ENCODE measurements around the gene KLHL26. TPM values are rescaled to one million over a fixed set of nuclear protein-coding genes. Genes with fewer than 3 reads are reported as not detected.

KLHL26 gene
- polyA plus RNA-seq, 1 donor, result 4.4 TPM

DNA sequence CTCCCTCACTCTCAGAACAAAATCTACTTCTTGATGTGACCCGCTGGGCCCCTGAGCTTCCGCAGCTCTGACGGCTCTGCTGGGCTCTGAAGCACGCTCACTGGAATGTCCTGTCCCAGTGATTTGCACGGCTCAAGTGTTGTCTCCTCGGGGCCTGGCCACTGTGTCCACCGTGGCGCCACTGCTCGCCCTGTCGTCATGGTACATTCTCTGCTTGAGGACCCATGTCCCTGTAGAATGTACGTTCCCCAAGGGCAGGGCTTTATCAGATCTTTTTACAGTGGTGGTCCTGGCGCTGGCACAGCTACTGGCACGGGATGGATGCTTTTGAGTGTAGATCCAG, 12.1 kb downstream of the KLHL26 start:
- no peak for DNase-seq (ENCODE audit: low read depth)

DNA sequence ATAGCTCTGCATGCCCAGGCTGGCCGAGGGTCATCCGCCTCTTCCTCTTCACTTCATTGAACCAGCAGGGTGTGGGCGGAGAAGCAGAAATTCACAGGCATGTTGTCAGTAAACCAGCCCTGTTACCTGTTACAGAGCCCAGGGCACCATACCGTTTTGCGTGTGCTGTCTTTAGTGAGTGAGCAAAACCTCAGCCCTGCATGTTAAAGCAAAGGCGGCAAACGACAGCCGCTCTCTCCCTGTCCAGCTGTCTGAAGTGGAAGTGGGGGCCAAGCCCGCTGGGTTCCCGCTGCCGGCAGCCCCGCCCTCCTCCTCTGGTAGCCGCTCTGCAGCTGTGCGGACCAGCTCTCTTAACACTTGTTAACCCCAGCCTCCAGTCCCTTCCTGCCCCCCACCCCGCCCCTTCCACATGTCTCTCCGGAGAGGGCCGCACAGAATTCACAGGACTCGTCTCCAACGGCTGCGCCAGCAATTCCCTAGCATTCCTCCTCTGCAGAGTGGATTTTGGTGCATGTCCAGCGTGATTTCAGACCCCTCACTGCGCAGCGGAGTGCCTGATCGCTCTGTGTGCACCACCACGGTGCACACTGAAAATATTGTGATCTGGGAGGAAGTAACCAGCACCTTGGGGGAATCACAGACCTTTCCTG, 12.7 kb downstream of the KLHL26 start:
- DNase-seq (ENCODE audit: low read depth), result peak; percentile 59

DNA sequence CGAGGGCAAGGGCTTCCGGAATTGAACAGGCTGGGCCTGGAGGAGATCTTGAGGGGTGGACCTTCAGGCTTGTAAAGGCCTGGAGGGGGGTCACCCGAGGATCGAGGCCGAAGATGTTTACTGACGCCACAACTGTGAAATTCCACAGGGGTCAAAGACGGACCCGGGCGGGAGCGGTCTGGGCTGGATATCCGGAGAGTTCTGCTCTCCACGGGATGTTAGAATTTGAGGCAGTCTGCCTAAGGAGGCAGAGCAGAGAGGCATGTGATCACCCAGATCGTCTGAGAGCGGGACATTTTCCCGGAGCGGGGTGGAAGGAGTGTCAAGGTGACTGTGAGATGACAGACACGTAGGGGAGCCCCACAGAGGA, 13.2 kb downstream of the KLHL26 start:
- DNase-seq (ENCODE audit: low read depth), result peak; percentile 32

DNA sequence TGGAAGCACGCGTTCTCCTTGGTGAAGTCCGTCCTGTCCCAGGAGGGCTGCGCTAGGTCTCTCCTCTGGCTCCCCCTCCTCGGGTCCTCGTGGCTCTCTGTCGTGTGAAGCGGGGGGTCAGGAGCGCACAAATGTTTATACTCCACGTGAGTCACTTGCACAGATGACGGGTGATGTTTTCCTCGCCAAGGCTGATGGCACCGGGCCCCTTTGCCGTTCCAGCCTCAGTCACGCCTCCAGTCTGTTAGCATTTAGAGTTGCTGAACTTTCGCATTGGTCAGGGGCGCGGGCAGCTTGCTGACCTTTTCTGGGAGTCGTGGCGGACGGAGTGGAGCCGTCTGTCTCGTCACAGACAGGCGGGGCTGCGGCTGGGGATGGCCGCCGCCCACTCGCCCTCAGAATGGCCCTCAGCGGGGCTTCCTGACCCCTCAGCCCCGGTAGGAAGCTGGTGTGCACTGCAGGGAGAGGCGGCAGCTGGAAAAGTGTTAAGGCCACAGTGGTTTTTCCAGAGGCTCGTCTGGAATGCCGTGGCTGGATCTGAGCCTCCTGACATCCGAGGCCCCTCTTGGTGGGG, 13.7 kb downstream of the KLHL26 start:
- no peak for DNase-seq (ENCODE audit: low read depth)

DNA sequence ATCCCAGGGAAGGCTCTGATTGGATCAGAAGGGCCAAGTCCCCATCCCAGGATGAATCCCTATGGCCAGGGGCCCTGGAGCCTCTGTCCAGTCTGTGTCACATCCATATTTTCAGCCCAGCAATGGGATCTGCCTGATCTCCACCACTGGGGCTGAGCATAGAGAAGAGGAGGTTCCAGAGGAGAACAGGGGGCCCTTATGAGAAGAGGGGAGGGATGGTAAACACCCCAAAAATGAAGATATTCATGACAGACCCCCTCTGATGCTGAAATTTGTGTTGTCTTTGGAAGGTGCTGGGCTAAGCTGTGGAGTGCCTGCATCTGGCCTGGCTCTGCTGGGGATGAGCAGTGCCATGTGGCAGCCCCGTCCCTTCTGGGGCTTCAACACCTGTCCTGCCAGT, 14.5 kb downstream of the KLHL26 start:
- no peak for DNase-seq (ENCODE audit: low read depth)

DNA sequence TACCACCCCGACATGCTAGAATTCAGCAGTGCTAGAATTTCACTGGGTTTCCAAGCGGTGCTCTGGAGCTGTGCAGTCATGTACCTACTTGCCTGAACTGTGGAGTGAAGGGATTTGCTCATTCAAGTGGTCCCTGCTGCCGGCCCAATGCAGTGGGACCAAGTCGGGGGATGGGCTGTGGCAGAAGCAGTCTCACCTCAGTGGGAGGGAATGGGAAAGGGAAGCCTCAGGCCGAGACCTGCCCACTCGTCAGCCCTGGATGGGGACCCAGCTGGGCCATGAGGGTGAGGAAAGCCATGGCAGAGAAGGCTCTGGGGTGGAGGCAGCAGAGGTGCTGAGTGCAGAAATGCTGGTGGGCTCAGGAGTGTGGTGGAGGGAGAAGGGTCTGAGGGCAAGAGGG, 14.9 kb downstream of the KLHL26 start:
- DNase-seq (ENCODE audit: low read depth), result no peak

DNA sequence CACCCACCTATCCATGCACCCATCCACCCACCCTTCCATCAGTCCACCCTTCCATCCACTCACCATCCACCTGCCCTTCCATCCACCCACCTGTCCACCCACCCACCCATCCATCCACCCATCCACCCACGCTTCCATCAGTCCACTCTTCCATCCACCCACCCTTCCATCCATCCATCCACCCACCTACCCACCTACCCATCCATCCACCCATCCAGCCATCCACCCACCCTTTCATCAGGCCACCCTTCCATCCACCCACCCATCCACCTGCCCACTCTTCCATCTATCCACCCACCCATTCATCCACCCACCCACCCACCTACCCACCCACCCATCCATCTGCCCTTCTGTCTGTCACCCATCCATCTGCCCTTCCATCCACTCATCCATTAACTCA, 17.0 kb downstream of the KLHL26 start:
- no peak for DNase-seq (ENCODE audit: low read depth)

DNA sequence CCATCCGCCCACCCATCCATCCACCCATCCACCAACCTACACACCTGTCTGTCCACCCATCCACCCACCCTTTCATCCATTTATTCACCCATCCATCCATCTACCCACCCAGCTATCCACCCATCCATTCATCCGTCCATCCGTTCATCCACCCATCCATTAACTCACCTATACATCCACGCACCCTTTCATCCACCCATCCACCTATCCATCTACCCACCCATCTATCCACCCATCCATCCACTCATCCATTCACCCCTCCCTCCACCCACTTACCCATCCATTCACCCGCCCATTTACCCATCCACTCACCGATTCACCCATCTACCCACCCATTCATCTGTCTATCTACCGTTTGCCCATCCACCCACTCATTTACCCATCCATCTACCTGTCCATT, 17.6 kb downstream of the KLHL26 start:
- DNase-seq (ENCODE audit: low read depth), result no peak

DNA sequence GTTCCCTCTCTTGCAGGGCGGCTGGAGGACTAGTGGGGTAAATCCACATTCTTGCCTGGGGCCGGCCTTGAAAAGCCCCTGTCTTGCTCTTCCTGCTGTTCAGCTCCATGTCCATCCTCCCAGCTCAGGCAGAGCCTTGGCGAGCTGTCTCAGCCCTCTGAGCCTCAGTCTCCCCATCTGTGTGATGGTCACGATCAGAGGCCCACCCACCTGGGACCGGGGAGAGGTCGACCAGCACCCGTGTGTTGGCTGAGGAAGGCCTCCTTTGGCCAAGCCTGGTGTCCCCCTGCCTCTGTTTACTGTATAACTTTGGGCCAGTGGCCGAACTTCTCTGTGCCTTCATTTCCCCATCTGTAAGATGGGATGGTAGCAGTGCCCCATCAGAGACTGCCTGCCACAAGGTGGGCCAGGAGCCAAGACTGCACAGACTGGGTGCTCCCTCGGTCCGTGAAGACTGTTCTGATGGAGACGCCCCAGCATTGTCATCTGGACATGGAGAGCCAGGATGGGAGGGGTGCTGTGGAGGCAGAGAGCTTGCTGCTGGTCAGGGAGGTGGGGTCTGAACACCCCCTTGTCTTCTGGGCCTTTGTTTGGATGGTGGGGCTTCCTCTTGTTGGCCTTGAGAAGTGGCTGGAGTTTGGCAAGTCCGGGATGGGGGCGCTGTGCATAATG, 18.5 kb downstream of the KLHL26 start:
- no peak for DNase-seq (ENCODE audit: low read depth)

DNA sequence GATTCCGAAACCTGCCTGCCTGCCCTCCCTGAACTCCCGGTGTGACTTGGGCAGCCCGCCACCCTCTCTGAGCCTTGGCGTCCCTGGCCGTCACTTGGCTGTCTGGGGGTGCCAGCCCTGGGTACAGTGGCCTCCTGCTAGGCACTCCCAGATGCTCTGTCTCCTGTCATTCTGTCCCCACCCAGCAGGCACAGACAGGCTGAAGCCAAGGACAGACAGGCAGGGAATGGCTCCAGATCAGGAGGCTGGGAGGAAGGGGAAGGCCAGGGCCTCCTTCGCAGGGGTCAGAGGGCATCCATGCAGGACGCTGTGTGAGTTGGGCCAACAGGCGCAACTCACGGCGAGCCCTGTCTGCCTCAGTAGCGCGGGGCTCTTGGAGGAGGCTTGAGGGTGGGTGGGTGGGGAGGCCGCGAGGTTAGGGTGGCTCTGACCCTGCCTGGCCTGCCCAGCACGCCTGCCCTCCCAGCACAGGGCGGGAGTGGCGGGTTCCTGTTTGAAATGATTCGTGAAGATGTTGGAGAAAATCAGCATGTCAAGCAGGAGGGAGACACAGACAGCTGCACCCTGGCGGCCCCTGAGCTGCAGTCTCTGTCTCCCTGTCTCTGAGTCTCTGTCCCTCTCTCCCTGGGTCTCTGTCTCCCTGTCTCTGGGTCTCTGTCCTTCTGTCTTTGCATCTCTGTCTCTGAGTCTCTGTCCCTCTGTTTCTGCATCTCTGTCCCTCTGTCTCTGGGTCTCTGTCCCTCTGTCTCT, 19.7 kb downstream of the KLHL26 start:
- no peak for DNase-seq (ENCODE audit: low read depth)

DNA sequence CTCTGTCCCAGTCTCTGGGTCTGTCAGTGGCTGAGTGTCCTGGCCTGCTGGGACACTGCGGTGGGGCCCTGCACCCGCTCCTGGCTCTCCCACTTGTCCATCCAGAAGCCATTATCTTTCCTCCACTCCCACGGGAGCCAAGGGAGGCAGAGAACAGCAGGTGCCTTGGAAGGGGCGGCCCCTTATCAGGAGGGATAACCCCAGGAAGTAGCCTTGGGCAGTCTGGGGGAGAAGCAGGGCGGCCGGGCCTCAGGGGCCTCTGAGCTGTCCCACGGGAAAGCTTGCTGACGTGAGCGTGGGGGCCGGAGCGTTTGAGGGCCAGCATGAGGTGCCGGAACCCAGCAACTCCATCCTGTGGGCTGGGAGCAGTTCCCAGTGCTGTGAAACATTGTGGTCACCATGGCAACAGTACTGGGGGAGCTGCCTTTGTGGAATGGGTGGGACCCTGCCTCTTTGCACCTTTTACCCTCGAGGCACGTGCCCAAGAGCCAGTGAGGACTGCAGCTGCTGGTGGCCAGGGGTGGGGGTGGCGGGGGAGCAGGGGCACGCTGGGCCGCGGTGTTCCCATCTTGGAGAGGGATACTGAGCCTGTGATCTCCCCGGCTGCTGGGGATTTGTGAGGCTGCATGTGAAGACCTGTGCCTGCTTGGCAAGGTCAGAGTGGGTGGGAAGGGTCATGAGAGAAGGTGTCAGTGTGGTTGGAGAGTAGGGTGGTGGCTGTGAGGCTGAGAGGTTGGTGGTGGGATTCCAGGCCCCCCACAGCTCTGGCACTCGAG, 20.9 kb downstream of the KLHL26 start:
- no peak for DNase-seq (ENCODE audit: low read depth)

DNA sequence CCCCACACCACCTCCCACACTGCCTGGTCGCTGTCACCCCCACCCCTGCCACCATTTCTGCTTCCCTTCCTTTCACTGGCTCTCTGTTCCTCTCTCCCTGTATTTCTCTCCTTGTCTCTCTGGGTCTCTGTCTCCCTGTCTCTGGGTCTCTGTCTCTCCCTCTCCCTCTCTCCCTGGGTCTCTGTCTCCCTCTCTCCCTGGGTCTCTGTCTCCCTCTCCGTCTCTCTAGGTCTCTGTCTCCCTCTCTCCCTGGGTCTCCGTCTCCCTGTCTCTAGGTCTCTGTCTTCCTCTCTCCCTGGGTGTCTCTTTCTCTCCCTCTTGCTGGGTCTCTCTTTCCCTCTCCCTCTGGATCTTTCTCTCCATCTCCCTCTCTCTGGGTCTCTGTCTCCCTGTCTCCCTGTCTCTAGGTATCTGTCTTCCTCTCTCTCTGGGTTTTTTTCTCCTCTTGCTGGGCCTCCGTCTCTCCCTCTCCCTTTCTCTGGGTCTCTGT, 21.6 kb downstream of the KLHL26 start:
- DNase-seq (ENCODE audit: low read depth), result no peak

DNA sequence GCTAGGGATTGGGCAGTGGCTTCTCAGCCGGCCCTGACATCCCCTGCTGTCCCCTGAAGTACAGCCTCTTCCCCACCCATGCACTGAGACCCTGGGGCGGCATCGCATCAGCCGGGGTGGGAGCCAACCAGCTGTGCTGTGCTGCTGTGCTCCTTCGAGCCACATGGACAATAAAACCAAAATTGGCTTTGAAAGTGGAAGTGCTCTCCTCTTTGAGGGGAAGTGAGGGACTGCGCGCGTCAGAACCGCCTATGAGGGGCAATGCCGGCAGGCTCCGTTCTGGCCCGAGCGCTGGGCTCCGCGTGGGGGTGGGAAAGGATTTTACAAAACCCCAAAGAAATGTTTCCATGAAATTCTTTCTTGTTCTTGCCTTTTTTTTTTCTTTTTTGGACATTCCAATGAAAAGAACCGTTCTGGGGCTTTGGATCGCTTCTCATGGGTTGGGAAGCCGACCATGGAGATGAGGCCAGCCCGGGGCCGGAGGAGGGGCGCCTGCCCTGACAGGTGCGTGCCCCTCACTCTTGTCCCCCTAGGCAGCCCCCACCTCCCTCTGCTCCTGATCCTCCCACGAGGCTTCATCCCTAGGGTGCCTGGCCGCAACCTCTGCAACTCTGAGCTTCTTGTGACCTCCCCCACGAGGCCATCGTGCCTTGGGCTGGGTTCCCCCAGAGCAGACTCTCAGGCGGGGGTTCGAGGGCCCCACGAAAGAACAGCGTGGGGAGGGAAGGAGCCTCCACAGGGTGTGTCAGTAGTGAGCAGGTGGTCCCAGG, 22.6 kb downstream of the KLHL26 start:
- no peak for DNase-seq (ENCODE audit: low read depth)

DNA sequence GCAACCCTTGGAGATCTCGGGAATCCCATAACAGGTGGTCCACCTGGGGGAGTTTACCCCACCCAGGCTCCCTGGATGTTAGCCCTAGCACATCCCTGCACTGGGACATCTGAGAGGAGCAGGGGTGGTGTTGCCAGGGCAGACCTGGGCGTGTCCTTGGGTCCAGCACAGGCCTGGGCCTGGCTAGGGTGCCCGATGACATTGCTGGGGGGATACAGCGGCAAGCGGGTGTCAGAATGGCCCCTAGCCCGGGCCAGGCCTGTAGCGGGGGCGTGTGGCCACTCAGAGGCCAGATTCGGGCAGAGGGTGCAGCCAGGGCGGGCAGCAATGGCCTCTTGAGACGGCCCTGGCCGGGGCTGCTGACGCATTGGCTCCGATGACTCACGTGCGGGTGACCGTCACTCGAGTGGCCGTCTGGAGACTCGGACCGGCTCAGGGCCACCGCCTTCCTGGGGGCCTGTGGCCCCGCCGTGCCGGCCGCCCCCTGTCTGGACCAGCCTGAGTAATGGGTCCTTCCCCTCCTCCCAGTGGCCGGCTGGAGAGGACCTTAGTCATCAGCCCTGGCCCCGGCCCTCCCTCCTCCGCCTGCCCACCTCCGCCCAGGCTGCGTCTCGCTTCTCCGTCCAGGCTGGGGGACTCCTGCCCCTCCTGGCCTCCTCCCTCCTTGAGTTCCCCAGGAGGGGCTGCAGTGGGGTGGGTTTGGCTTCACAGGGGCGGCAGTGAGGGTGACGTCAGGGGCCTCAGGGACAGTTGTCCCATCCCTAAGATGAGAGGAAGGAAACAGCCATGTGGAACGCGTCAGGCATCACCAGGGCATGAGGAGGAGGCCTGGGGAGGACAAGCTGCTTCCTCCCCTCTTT, 23.5 kb downstream of the KLHL26 start:
- DNase-seq (ENCODE audit: low read depth), result no peak

DNA sequence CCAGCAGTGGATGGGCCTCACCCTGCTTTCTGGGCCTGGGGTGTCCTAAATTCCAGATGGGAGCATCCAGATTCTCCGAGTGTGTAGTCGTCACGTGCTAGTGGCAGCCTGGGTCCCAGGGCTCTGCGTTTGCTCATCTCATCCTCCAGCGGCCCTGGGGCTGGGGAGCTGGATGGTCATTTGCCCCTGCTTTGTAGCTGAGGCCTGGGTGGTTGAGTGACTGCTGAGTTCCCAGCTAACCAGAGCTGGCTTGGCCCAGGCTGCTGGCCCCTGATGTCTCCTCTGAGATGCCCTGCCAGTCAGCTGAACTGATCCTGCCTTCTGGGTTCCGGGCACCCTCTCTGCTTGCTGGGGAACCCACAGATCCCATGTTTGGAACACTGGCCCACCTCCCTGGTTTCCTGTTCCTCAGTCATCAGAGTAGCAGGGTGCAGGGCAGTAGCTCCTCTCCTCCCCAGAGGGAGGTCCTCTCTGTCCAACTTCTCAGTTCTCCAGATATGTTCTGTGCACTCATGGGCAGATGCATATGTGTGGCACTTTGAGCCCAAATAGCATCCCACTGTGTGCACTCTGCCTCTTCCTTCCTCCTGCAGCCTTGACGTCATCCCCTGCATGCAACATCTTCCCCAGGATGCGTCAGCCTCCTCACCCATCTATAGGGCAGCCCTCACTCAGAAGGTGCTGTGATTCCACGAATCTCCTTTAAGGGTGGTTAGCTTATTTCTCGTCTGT, 24.3 kb downstream of the KLHL26 start:
- no peak for DNase-seq (ENCODE audit: low read depth)

DNA sequence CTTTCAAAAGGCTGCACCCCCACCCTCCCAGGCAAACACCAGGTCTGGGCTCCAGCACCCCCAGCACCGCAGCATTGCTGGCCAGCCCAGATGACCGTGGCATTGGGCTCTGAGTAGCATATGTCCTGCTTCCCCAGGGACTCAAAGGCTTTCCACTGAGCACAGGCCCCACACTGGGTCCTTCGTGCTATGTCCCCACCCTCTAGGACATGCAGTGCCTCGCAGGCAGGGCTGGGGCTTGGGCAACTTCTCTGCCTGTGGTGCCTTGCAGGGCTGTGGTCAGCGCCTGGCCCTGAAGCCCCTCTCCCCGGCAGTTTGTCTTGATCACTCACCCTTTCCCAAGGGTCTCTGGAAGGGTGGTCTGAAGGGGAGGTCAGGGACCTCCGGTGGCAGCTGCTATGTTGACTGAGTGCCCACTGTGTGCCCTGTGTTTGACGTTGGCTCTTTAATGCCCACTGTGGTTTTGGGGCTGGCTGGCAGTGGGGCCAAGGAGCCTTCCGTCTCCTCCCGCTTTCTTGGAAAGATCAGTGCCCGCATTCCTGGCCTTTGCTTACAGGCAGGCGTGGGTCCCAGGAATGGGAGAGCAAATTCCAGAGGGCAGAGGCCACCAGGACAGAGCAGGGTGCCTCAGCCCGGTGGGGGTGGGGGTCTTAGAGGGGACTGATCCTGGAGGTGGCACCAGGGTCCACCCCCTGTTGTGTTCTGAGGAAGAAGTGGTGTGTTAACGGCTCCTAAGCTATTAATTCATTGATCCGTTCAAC, 26.3 kb downstream of the KLHL26 start:
- no peak for DNase-seq (ENCODE audit: low read depth)

DNA sequence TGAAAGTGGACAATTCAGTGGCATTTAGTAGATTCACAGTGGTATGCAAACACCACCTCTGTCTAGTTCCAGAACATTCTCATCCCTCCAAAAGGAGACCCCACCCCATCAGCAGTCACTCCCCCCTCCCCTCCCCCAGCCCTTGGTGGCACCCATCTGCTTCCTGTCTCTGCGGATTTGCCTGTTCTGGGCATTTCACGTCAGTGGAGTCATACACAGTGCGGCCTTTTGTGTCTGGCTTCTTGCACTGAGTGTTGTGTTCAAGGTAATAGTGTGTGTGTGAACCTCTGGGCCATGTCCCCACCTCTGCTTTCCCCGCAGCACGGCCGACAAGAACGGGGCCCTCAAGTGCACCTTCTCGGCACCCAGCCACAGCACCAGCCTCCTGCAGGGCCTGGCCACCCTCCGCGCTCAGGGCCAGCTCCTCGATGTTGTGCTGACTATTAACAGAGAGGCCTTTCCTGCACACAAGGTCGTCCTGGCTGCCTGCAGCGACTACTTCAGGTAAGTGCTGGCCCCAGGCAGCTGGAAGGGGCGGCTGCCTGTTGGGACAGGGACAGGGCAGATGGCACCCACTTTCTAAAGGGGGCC, 27.2 kb downstream of the KLHL26 start:
- DNase-seq (ENCODE audit: low read depth), result no peak

DNA sequence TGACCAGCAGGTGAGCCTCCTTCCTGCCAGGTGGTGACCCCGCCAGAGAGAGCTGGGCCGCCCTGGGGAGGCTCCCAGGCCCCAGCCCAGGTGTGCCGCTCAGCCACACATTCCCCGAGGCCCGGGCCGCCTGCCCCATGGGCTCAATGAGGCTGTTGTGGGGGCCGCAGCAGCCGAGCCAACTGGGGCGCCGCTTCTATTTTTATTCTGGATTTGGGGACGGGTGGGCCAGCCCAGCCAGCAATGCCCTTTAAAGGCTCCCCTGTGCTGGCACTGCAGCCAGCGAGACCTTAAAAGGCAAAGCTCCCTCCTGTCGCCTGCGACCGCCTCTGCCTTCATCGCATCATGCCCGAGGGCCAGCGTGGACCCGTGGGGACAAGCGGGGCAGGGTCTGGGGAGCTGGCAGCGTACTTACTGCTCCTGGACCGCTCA, 29.0 kb downstream of the KLHL26 start:
- DNase-seq (ENCODE audit: low read depth), result no peak
